ENCODE data around the gene MVK.

GRCh38 chr12:109592905-109593272, 19.3 kb downstream of the MVK start:
- TF ChIP-seq POLR2A (IDR thresholded peaks at IDR 0.05) (no peak), CTCF (IDR thresholded peaks at IDR 0.05) (no peak)

Data from right lobe of liver (tissue), 4 donors.